HepG2 (cell line): ENCODE results near the gene ARHGEF11. TPM values are rescaled to one million over a fixed set of nuclear protein-coding genes. Genes with fewer than 3 reads are reported as not detected.

ENCODE experiments used
- ATAC-seq: fragments of 200-7000 bp; cut with Tn5 transposase; 3 replicates; pipeline ENCODE4 v1.9.1; 2020; ENCODE audit warnings: mild to moderate bottlenecking, moderate library complexity
- BruUV-seq: library from RNA; stranded (reverse); fragments of 400-500 nt; replicated peaks from 2 replicates; lab custom pipeline; 2021; lab: Mats Ljungman, UMichigan
- CTCF ChIA-PET: fragments of 300-600 bp; formaldehyde crosslinking; extraction: SDS; loops from one replicate; lab custom pipeline; 2021; ENCODE audit warnings: low total read pairs, inconsistent platforms, low intra/inter-chr PET ratio; lab: Yijun Ruan, JAX
- POLR2A ChIA-PET: fragments of 350-600 bp; sonication (Branson Sonifier 250); formaldehyde crosslinking; loops from one replicate; lab custom pipeline; 2020; ENCODE audit warnings: antibody characterized with exemption, inconsistent platforms; lab: Yijun Ruan, JAX
- DNase-seq: peaks from one replicate; pipeline ENCODE4 v3.0.0-alpha.2; 2015; ENCODE audit warnings: low spot score
- FAIRE-seq: peaks from 3 replicates; lab custom pipeline; 2011; peaks lifted over from hg19 to GRCh38; lab: Jason Lieb, UNC
- H2AFZ ChIP-seq: one replicate; pipeline ENCODE4 v1.6.1; 2011; ENCODE audit warnings: low read length, inconsistent platforms
- H3K27ac ChIP-seq: fragments of 300-600 bp; 3 replicates; pipeline ENCODE4 v1.8.0; 2011; ENCODE audit warnings: mixed run types, mild to moderate bottlenecking, mixed read lengths, low read length, inconsistent platforms; ENCODE audit not compliant: insufficient read depth; ENCODE audit errors: extremely low read length
- H3K27me3 ChIP-seq, 2 experiments: fragments of 200-600 bp in 1 of 2; 2 replicates in 1 of 2; 3 replicates in 1 of 2; pipeline versions ENCODE4 v1.6.0 to v1.8.0; 2011; ENCODE audit warnings: low read length in 2 of 2, mild to moderate bottlenecking in 2 of 2, moderate library complexity in 2 of 2, inconsistent platforms in 1 of 2; ENCODE audit not compliant: insufficient read depth in 2 of 2, control insufficient read depth in 1 of 2
- H3K36me3 ChIP-seq, 2 experiments: fragments of 200-600 bp in 1 of 2; replicated peaks in 1 of 2; 2 replicates in 1 of 2; 3 replicates in 1 of 2; pipeline versions ENCODE4 v1.5.1 to v1.8.0; 2011; ENCODE audit warnings: low read length in 2 of 2, inconsistent platforms in 1 of 2; ENCODE audit not compliant: insufficient read depth in 2 of 2, control insufficient read depth in 1 of 2
- H3K4me1 ChIP-seq: 2 replicates; pipeline ENCODE4 v1.5.1; 2012; ENCODE audit warnings: low read length, inconsistent platforms; ENCODE audit not compliant: insufficient read depth
- H3K4me2 ChIP-seq: 2 replicates; pipeline ENCODE4 v1.6.0; 2011; ENCODE audit warnings: low read depth, low read length, inconsistent platforms
- H3K4me3 ChIP-seq, 3 experiments: fragments of 200-600 bp in 1 of 3; sonication (generic), shearing (Covaris generic) in 1 of 3; replicated peaks in 1 of 3; 2 replicates each; pipeline ENCODE4 v1.5.1; 2011 to 2016; ENCODE audit warnings: low read length in 3 of 3, inconsistent platforms in 2 of 3, low read depth in 2 of 3, mild to moderate bottlenecking in 2 of 3, control low read depth in 1 of 3, mixed read lengths in 1 of 3; ENCODE audit not compliant: insufficient read depth in 1 of 3
- H3K79me2 ChIP-seq: one replicate; pipeline ENCODE4 v1.6.1; 2011; ENCODE audit warnings: low read length, inconsistent platforms; ENCODE audit not compliant: insufficient read depth
- H3K9ac ChIP-seq: 2 replicates; pipeline ENCODE4 v1.6.0; 2011; ENCODE audit warnings: mild to moderate bottlenecking, low read depth, low read length, inconsistent platforms; ENCODE audit not compliant: insufficient read depth
- H3K9me3 ChIP-seq: 2 replicates; pipeline ENCODE4 v1.5.1; 2012; ENCODE audit warnings: mild to moderate bottlenecking, low read length
- H4K20me1 ChIP-seq: 2 replicates; pipeline ENCODE4 v1.6.0; 2011; ENCODE audit warnings: inconsistent platforms, mild to moderate bottlenecking, low read length, moderate library complexity; ENCODE audit not compliant: insufficient read depth
- BORCS8-MEF2B ChIP-seq: sonication (generic); formaldehyde crosslinking; IDR thresholded peaks from 2 replicates; pipeline ENCODE4 v1.8.0; 2022; ENCODE audit warnings: mild to moderate bottlenecking, missing genetic modification reagents
- CC2D1A ChIP-seq: sonication (generic); formaldehyde crosslinking; IDR thresholded peaks from 2 replicates; pipeline ENCODE4 v1.8.1; 2023; ENCODE audit warnings: mild to moderate bottlenecking, missing genetic modification reagents
- DPF2 ChIP-seq: sonication (generic); formaldehyde crosslinking; IDR thresholded peaks from 2 replicates; pipeline ENCODE4 v1.4.0; 2020; ENCODE audit warnings: mild to moderate bottlenecking, low read depth, missing genetic modification reagents, borderline replicate concordance
- EZH2 ChIP-seq: conservative IDR thresholded peaks from 2 replicates; pipeline ENCODE4 v1.6.1; 2012; ENCODE audit warnings: mild to moderate bottlenecking, low read depth, low read length, moderate library complexity
- GABPA ChIP-seq, 2 experiments: IDR thresholded peaks; 2 replicates each; pipeline ENCODE4 v1.6.1; 2011 to 2016; ENCODE audit warnings: low read depth in 2 of 2, low read length in 1 of 2, missing biosample characterization in 1 of 2, missing genetic modification characterization in 1 of 2
- NFYB ChIP-seq: sonication (generic); formaldehyde crosslinking; IDR thresholded peaks from 2 replicates; pipeline ENCODE4 v1.4.0; 2020; ENCODE audit warnings: missing genetic modification reagents
- RELA ChIP-seq: sonication (generic); formaldehyde crosslinking; IDR thresholded peaks from 2 replicates; pipeline ENCODE4 v1.4.0; 2020; ENCODE audit warnings: missing genetic modification reagents
- SNRNP70 ChIP-seq: fragments of 200-400 bp; formaldehyde crosslinking; IDR thresholded peaks from 2 replicates; pipeline ENCODE4 v1.6.1; 2017; ENCODE audit warnings: mild to moderate bottlenecking, low read depth, low read length, moderate library complexity
- XRCC5 ChIP-seq: fragments of 200-400 bp; formaldehyde crosslinking; optimal IDR thresholded peaks from 2 replicates; pipeline ENCODE3; 2017; ENCODE audit warnings: mild to moderate bottlenecking, low read length
- ZMYM2 ChIP-seq: sonication (generic); formaldehyde crosslinking; IDR thresholded peaks from 2 replicates; pipeline ENCODE4 v1.8.0; 2022; ENCODE audit warnings: mild to moderate bottlenecking, missing genetic modification reagents
- ZNF253 ChIP-seq: sonication (generic); formaldehyde crosslinking; IDR thresholded peaks from 2 replicates; pipeline ENCODE4 v1.8.0; 2022; ENCODE audit warnings: mild to moderate bottlenecking, missing genetic modification reagents, borderline replicate concordance
- ZNF33B ChIP-seq: sonication (generic); formaldehyde crosslinking; IDR thresholded peaks from 2 replicates; pipeline ENCODE4 v1.5.1; 2020; ENCODE audit warnings: mild to moderate bottlenecking, missing genetic modification reagents
- ZNF383 ChIP-seq: sonication (generic); formaldehyde crosslinking; IDR thresholded peaks from 2 replicates; pipeline ENCODE4 v1.4.0; 2020; ENCODE audit warnings: missing genetic modification reagents, mild to moderate bottlenecking, borderline replicate concordance
- ZNF644 ChIP-seq: IDR thresholded peaks from 2 replicates; pipeline ENCODE4 v1.6.1; 2016; ENCODE audit warnings: low read depth
- WGBS: methylation state at CpG from one replicate; pipeline ENCODE4 v1.1.6; 2017; ENCODE audit warnings: low lambda C conversion rate; 5-methylcytosine and 5-hydroxymethylcytosine counted together
- in situ Hi-C: cut with HindIII; loops from 2 replicates; pipeline ENCODE4 v1.10.0; 2017; ENCODE audit warnings: low pct_unique_long_range_greater_than_20kb; ENCODE audit not compliant: extremely low pct_ligation_motif_present
- intact Hi-C: fragments of 100-400 bp; cut with micrococcal nuclease; formaldehyde crosslinking; loops from one replicate; pipeline ENCODE4 v1.10.0; 2022; ENCODE audit not compliant: unreplicated experiment
- polyA plus RNA-seq, 8 experiments: library from polyadenylated mRNA; depleted of rRNA in 3 of 8; stranded (reverse) in 7 of 8; unstranded in 1 of 8; fragments of >200 nt; fragmentation: Illumina TruSeq in 4 of 8; extraction: Trizol in 4 of 8; gene quantifications; 2 replicates each; pipeline versions ENCODE4 v1.2.1 to v1.2.3, GENCODE V29; 2011 to 2016; ENCODE audit warnings: low read depth in 4 of 8, missing spikeins in 1 of 8, mixed read lengths in 1 of 8; ENCODE audit not compliant: insufficient read depth in 1 of 8
- total RNA-seq, 5 experiments: library from RNA; depleted of rRNA; stranded (reverse); fragments of >200 nt; fragmentation: Illumina TruSeq; extraction: Trizol; gene quantifications; 2 replicates each; pipeline ENCODE4 v1.2.3, GENCODE V29; 2016; ENCODE audit warnings: low read depth in 1 of 5
- TF ChIP-seq, protein P1 (sequence below): sonication (generic); formaldehyde crosslinking; IDR thresholded peaks from 2 replicates; pipeline ENCODE4 v1.4.0; 2020; ENCODE audit warnings: mild to moderate bottlenecking, low read depth, missing genetic modification reagents
- TF ChIP-seq, protein P2 (sequence below): sonication (generic); formaldehyde crosslinking; IDR thresholded peaks from 2 replicates; pipeline ENCODE4 v1.8.1; 2023; ENCODE audit warnings: mild to moderate bottlenecking, missing genetic modification reagents
- TF ChIP-seq, protein P3 (sequence below): sonication (generic); formaldehyde crosslinking; IDR thresholded peaks from 2 replicates; pipeline ENCODE4 v1.5.0; 2020; ENCODE audit warnings: missing genetic modification reagents, mild to moderate bottlenecking, borderline replicate concordance

ARHGEF11 gene
- total and polyA plus RNA-seq, 2 of the 13 experiments (the other 11 are each of a cell fraction or from before 2014, with no cell fraction given) = 16.5 to 21.2 TPM

DNA sequence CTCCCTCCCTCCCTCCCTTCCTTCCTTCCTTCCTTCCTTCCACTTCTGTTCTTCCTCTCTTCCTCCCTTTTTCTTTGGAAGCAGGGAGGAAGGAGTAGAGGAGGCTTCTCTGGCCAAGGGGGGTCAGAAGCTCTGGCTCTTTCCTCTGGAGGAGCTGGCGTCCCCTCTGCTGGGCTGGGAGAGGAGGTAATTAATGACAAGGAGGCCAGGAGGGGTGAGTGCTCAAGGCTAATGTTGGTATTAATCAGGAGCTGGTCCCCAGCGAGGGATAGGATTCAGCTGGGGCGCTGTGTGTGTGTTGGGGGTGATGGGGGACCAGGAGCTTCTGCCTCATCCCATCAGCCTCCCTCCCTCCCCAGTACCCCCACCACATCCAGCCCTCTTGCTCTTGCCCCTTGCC, 158.2 kb downstream of the ARHGEF11 start:
- Histone ChIP-seq H4K20me1 (no peaks in the 10 kb centered on the region), H3K36me3 (no peaks in the 10 kb centered on the region), H3K27ac (no peak overlapping the region), H3K4me1 (no peaks in the 10 kb centered on the region), H3K27me3 (peaks cover 2 to 71% of the 10 kb centered on the region in 2 experiments), H3K4me3 (no peak overlapping the region), H2AFZ (no peak overlapping the region), H3K4me2 (no peak overlapping the region), H3K79me2 (no peaks in the 10 kb centered on the region), H3K9me3 (no peaks in the 10 kb centered on the region), H3K9ac (no peak overlapping the region)
- FAIRE-seq = no peak
- ChIA-PET POLR2A (no interaction called here), CTCF (no interaction called here)
- 0% methylated on average over 2 of the region's 3 CpGs for WGBS
- intact Hi-C loops = no loop called here
- in situ Hi-C loops = no loop called here
- no TSS peak for BruUV-seq
- no peak for DNase-seq
- TF ChIP-seq, protein P1, sequence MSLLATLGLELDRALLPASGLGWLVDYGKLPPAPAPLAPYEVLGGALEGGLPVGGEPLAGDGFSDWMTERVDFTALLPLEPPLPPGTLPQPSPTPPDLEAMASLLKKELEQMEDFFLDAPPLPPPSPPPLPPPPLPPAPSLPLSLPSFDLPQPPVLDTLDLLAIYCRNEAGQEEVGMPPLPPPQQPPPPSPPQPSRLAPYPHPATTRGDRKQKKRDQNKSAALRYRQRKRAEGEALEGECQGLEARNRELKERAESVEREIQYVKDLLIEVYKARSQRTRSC = no peak
- TF ChIP-seq SNRNP70 (no peak), ZNF644 (CRISPR knock-in tag) (no peak), BORCS8-MEF2B (CRISPR knock-in tag) (no peak), XRCC5 (no peak), ZNF33B (CRISPR knock-in tag) (no peak), GABPA (IDR thresholded peaks at IDR 0.05; ENCODE audit: low read depth, low read length) (no peak), GABPA (CRISPR knock-in tag; IDR thresholded peaks at IDR 0.05; ENCODE audit: low read depth) (no peak), DPF2 (CRISPR knock-in tag) (no peak), NFYB (CRISPR knock-in tag) (no peak), RELA (CRISPR knock-in tag) (no peak), CC2D1A (CRISPR knock-in tag) (no peak), ZMYM2 (no peak), ZNF253 (CRISPR knock-in tag) (no peak), EZH2 (no peak), ZNF383 (CRISPR knock-in tag) (no peak)
- TF ChIP-seq, protein P2, sequence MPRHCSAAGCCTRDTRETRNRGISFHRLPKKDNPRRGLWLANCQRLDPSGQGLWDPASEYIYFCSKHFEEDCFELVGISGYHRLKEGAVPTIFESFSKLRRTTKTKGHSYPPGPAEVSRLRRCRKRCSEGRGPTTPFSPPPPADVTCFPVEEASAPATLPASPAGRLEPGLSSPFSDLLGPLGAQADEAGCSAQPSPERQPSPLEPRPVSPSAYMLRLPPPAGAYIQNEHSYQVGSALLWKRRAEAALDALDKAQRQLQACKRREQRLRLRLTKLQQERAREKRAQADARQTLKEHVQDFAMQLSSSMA (CRISPR knock-in tag) = no peak
- TF ChIP-seq, protein P3, sequence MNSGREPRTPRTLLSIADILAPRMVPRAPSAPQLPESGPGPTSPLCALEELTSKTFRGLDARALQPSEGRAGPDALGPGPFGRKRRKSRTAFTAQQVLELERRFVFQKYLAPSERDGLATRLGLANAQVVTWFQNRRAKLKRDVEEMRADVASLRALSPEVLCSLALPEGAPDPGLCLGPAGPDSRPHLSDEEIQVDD = no peak
- ATAC-seq = no peak
